A549 (cell line): ENCODE measurements around the gene MOB3A.

ENCODE experiments used
- CEBPB ChIP-seq, 2 experiments: fragments of >200 bp in 1 of 2; sonication (Bioruptor Twin) in 1 of 2; formaldehyde crosslinking in 1 of 2; IDR thresholded peaks; 2 replicates each; pipeline ENCODE4 v1.6.1; 2012 to 2016
- EP300 ChIP-seq, 2 experiments: fragments of >200 bp; sonication (Bioruptor Twin); formaldehyde crosslinking; IDR thresholded peaks; 2 replicates in 1 of 2; 3 replicates in 1 of 2; pipeline ENCODE4 v1.6.1; 2016 to 2017
- MAX ChIP-seq: IDR thresholded peaks from 2 replicates; pipeline ENCODE4 v1.6.1; 2012
- MYC ChIP-seq: IDR thresholded peaks from 2 replicates; pipeline ENCODE4 v1.6.1; 2012; ENCODE audit warnings: mild to moderate bottlenecking, inconsistent platforms, low read length, improper control_type of control experiment, borderline replicate concordance
- PBX3 ChIP-seq: IDR thresholded peaks from 2 replicates; pipeline ENCODE4 v1.6.1; 2012
- POLR2A ChIP-seq: IDR thresholded peaks from 2 replicates; pipeline ENCODE4 v1.6.1; 2012; ENCODE audit warnings: mild to moderate bottlenecking, low read length
- RAD21 ChIP-seq, 2 experiments: fragments of >200 bp in 1 of 2; sonication (Bioruptor Twin) in 1 of 2; formaldehyde crosslinking in 1 of 2; IDR thresholded peaks in 1 of 2; conservative IDR thresholded peaks in 1 of 2; 2 replicates in 1 of 2; 3 replicates in 1 of 2; pipeline ENCODE4 v1.6.1; 2012 to 2018; ENCODE audit warnings: inconsistent platforms in 1 of 2
- REST ChIP-seq: fragments of 200-600 bp; sonication (generic); IDR thresholded peaks from 2 replicates; pipeline ENCODE4 v1.6.1; 2016; ENCODE audit warnings: antibody characterized with exemption, mild to moderate bottlenecking, moderate library complexity
- RFX5 ChIP-seq: fragments of 450-650 bp; IDR thresholded peaks from 2 replicates; pipeline ENCODE4 v1.7.1; 2014; ENCODE audit warnings: antibody characterized with exemption, mild to moderate bottlenecking, moderate library complexity
- RNF2 ChIP-seq: fragments of 200-600 bp; sonication (generic); IDR thresholded peaks from 2 replicates; pipeline ENCODE4 v1.6.1; 2016; ENCODE audit warnings: low read depth, mild to moderate bottlenecking, antibody characterized with exemption, moderate library complexity, borderline replicate concordance
- USF2 ChIP-seq: fragments of 450-650 bp; IDR thresholded peaks from 2 replicates; pipeline ENCODE4 v1.6.1; 2014; ENCODE audit warnings: antibody characterized with exemption
- ZNF302 ChIP-seq: fragments of 250-450 bp; sonication (Bioruptor Pico); IDR thresholded peaks from 2 replicates; pipeline ENCODE4 v1.9.0; 2021; ENCODE audit warnings: inconsistent platforms, mild to moderate bottlenecking, moderate library complexity
- TF ChIP-seq, protein P1 (sequence below): fragments of >200 bp; sonication (Bioruptor Twin); formaldehyde crosslinking; IDR thresholded peaks from 3 replicates; pipeline ENCODE4 v1.5.1; 2016

GRCh38 chr19:2096034-2096479 is at the start of gene MOB3A:
- TF ChIP-seq, protein P1, sequence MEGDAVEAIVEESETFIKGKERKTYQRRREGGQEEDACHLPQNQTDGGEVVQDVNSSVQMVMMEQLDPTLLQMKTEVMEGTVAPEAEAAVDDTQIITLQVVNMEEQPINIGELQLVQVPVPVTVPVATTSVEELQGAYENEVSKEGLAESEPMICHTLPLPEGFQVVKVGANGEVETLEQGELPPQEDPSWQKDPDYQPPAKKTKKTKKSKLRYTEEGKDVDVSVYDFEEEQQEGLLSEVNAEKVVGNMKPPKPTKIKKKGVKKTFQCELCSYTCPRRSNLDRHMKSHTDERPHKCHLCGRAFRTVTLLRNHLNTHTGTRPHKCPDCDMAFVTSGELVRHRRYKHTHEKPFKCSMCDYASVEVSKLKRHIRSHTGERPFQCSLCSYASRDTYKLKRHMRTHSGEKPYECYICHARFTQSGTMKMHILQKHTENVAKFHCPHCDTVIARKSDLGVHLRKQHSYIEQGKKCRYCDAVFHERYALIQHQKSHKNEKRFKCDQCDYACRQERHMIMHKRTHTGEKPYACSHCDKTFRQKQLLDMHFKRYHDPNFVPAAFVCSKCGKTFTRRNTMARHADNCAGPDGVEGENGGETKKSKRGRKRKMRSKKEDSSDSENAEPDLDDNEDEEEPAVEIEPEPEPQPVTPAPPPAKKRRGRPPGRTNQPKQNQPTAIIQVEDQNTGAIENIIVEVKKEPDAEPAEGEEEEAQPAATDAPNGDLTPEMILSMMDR = peak; percentile 39; the same call in 2 of the 3 replicates
- TF ChIP-seq REST (no peak), MYC (0 out of 2 replicates have a peak, but pooled peaks have one; percentile 4), ZNF302 (CRISPR knock-in tag) (no peak), RNF2 (no peak), POLR2A (peak; percentile 59), RFX5 (no peak), EP300 (IDR thresholded peaks at IDR 0.05) (no peak), PBX3 (peak; percentile 94), USF2 (no peak), MAX (peak; percentile 90), RAD21 (conservative IDR thresholded peaks at IDR 0.05 in 1 of 2, IDR thresholded peaks at IDR 0.05 in 1 of 2) (peak in 1 of 2 experiments; percentile 34; a peak in 1 of 5 replicates), CEBPB (IDR thresholded peaks at IDR 0.05) (no peak; a peak in 1 of 4 replicates)
